Panc1 (cell line): ENCODE results near the gene FUBP1. TPM values are rescaled to one million over a fixed set of nuclear protein-coding genes. Genes with fewer than 3 reads are reported as not detected.

ENCODE experiments used
- ATAC-seq: fragments of 200-7000 bp; cut with Tn5 transposase; 2 replicates; pipeline ENCODE4 v1.9.1; 2020; ENCODE audit warnings: mild to moderate bottlenecking, moderate library complexity
- BruUV-seq: library from RNA; stranded (reverse); fragments of 400-500 nt; replicated peaks from 2 replicates; lab custom pipeline; 2021; lab: Mats Ljungman, UMichigan
- CTCF ChIA-PET: fragments of 300-600 bp; sonication (Branson Sonifier 250); formaldehyde crosslinking; loops from one replicate; lab custom pipeline; 2022; ENCODE audit warnings: antibody characterized with exemption; lab: Charles Lee
- POLR2A ChIA-PET: fragments of 300-600 bp; sonication (Branson Sonifier 250); formaldehyde crosslinking; loops from one replicate; lab custom pipeline; 2022; ENCODE audit warnings: antibody characterized with exemption; lab: Charles Lee
- DNase-seq: peaks from one replicate; pipeline ENCODE4 v3.0.0-alpha.2; 2010; ENCODE audit warnings: low read depth, low spot score
- H3K27ac ChIP-seq: 2 replicates; pipeline ENCODE4 v1.5.1; 2011; ENCODE audit warnings: mild to moderate bottlenecking, low read length, inconsistent platforms
- H3K27me3 ChIP-seq: fragments of 200-500 bp; sonication (Bioruptor generic); 2 replicates; pipeline ENCODE4 v1.6.0; 2014; ENCODE audit warnings: low read length, inconsistent platforms; ENCODE audit not compliant: control insufficient read depth, insufficient read depth
- H3K36me3 ChIP-seq: fragments of 200-500 bp; sonication (Bioruptor generic); 2 replicates; pipeline ENCODE4 v1.5.1; 2014; ENCODE audit warnings: inconsistent platforms, mild to moderate bottlenecking, low read length, moderate library complexity; ENCODE audit not compliant: control insufficient read depth, insufficient read depth
- H3K4me1 ChIP-seq: 2 replicates; pipeline ENCODE4 v1.5.1; 2011; ENCODE audit warnings: inconsistent platforms, mild to moderate bottlenecking, low read length, moderate library complexity; ENCODE audit not compliant: control insufficient read depth, insufficient read depth
- H3K4me3 ChIP-seq, 2 experiments: 2 replicates each; pipeline ENCODE4 v1.5.1; 2011 to 2012; ENCODE audit warnings: low read depth in 2 of 2, low read length in 2 of 2, mild to moderate bottlenecking in 2 of 2, inconsistent platforms in 1 of 2, moderate library complexity in 1 of 2
- H3K9me3 ChIP-seq: fragments of 200-500 bp; sonication (Bioruptor generic); 2 replicates; pipeline ENCODE4 v1.5.1; 2014; ENCODE audit warnings: low read depth, mild to moderate bottlenecking, inconsistent platforms, low read length, moderate library complexity; ENCODE audit not compliant: control insufficient read depth, insufficient read depth
- POLR2AphosphoS5 ChIP-seq: IDR thresholded peaks from 2 replicates; pipeline ENCODE4 v1.6.1; 2012; ENCODE audit warnings: mild to moderate bottlenecking, low read depth, low read length, moderate library complexity
- SIN3A ChIP-seq: IDR thresholded peaks from 2 replicates; pipeline ENCODE4 v1.6.1; 2012; ENCODE audit warnings: low read depth, mild to moderate bottlenecking, low read length, moderate library complexity, borderline replicate concordance; ENCODE audit not compliant: insufficient read depth
- TCF7L2 ChIP-seq: IDR thresholded peaks from 2 replicates; pipeline ENCODE4 v1.6.1; 2011; ENCODE audit warnings: mild to moderate bottlenecking, low read depth, low read length, inconsistent platforms
- in situ Hi-C: cut with HindIII; loops from 2 replicates; pipeline ENCODE4 v1.10.0; 2016; ENCODE audit warnings: low sequenced_read_pairs, low pct_unique_long_range_greater_than_20kb
- intact Hi-C: fragments of 100-400 bp; cut with micrococcal nuclease; formaldehyde crosslinking; loops from one replicate; pipeline ENCODE4 v1.10.0; 2022; ENCODE audit not compliant: unreplicated experiment
- total RNA-seq: library from RNA; stranded (reverse); gene quantifications from one replicate; pipeline ENCODE4 v1.2.1, GENCODE V29; 2021; ENCODE audit not compliant: unreplicated experiment
- TF ChIP-seq, protein P1 (sequence below), 2 experiments: IDR thresholded peaks; 2 replicates each; pipeline ENCODE4 v1.6.1; 2011 to 2012; ENCODE audit warnings: low read depth in 2 of 2, control low read depth in 1 of 2, low read length in 1 of 2, mild to moderate bottlenecking in 1 of 2, moderate library complexity in 1 of 2; ENCODE audit not compliant: insufficient read depth in 1 of 2
- TF ChIP-seq, protein P2 (sequence below): fragments of 450-650 bp; IDR thresholded peaks from 2 replicates; pipeline ENCODE4 v1.5.1; 2017; ENCODE audit warnings: mild to moderate bottlenecking

Gene FUBP1
- total RNA-seq, 1 experiment from 2014 or later, result 150 TPM

DNA sequence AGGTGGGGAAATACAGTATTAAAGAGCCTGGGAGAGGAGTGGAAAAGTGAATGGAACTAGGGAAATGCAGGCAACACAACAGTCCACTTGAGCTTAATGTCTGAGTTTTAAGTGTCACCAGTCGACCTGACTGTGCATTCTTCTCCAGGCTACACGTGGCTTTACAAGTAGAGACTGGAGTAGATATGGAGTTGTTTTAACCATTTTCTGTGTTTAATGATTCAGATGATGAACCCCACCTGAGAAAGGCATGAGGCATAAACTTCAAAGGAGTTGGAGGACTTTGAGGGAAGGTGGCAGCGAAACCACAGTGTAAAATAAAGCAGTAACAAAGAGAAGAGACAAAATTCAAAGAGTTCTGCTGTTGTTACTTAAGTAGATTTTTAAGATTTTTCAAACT, 12.6 kb downstream of the FUBP1 start:
- intact Hi-C loops, result no loop called here
- no peak for ATAC-seq
- H3K4me3 ChIP-seq, result no peak overlapping the region
- in situ Hi-C loops, result no loop called here
- no peaks in the 10 kb centered on the region for H3K4me1 ChIP-seq
- ChIA-PET CTCF (no interaction called here), POLR2A (no interaction called here)
- TF ChIP-seq TCF7L2 (no peak), SIN3A (no peak), POLR2AphosphoS5 (no peak)
- TF ChIP-seq, protein P1, sequence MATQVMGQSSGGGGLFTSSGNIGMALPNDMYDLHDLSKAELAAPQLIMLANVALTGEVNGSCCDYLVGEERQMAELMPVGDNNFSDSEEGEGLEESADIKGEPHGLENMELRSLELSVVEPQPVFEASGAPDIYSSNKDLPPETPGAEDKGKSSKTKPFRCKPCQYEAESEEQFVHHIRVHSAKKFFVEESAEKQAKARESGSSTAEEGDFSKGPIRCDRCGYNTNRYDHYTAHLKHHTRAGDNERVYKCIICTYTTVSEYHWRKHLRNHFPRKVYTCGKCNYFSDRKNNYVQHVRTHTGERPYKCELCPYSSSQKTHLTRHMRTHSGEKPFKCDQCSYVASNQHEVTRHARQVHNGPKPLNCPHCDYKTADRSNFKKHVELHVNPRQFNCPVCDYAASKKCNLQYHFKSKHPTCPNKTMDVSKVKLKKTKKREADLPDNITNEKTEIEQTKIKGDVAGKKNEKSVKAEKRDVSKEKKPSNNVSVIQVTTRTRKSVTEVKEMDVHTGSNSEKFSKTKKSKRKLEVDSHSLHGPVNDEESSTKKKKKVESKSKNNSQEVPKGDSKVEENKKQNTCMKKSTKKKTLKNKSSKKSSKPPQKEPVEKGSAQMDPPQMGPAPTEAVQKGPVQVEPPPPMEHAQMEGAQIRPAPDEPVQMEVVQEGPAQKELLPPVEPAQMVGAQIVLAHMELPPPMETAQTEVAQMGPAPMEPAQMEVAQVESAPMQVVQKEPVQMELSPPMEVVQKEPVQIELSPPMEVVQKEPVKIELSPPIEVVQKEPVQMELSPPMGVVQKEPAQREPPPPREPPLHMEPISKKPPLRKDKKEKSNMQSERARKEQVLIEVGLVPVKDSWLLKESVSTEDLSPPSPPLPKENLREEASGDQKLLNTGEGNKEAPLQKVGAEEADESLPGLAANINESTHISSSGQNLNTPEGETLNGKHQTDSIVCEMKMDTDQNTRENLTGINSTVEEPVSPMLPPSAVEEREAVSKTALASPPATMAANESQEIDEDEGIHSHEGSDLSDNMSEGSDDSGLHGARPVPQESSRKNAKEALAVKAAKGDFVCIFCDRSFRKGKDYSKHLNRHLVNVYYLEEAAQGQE (IDR thresholded peaks at IDR 0.05; ENCODE audit: insufficient read depth in 1 of 2, low read depth in 2 of 2, low read length in 1 of 2), result no peak
- TF ChIP-seq, protein P2, sequence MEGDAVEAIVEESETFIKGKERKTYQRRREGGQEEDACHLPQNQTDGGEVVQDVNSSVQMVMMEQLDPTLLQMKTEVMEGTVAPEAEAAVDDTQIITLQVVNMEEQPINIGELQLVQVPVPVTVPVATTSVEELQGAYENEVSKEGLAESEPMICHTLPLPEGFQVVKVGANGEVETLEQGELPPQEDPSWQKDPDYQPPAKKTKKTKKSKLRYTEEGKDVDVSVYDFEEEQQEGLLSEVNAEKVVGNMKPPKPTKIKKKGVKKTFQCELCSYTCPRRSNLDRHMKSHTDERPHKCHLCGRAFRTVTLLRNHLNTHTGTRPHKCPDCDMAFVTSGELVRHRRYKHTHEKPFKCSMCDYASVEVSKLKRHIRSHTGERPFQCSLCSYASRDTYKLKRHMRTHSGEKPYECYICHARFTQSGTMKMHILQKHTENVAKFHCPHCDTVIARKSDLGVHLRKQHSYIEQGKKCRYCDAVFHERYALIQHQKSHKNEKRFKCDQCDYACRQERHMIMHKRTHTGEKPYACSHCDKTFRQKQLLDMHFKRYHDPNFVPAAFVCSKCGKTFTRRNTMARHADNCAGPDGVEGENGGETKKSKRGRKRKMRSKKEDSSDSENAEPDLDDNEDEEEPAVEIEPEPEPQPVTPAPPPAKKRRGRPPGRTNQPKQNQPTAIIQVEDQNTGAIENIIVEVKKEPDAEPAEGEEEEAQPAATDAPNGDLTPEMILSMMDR, result no peak
- DNase-seq, result no peak
- no peaks in the 10 kb centered on the region for H3K27me3 ChIP-seq
- H3K27ac ChIP-seq, result no peak overlapping the region
- H3K36me3 ChIP-seq, result peaks cover 87% of the 10 kb centered on the region
- H3K9me3 ChIP-seq, result no peaks in the 10 kb centered on the region
- BruUV-seq, result no TSS peak

DNA sequence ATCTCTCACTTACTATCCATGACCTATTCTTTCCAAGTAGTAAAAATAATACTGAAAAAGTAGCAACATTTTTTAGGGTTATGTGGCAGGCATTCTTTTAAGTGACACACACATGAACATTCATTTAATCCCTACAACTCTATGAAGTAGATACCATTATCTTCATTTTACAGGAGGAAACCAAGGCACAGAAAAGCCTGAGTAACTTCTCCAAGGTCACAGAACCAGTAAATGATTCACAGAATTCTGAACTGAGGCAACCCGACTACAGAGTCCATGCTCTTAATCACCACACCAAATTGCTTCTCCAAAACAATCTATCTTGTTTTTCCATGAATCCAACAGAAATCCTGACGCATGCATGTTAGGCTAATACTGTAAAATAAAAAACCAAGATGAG, 17.5 kb downstream of the FUBP1 start:
- Histone ChIP-seq H3K36me3 (peaks cover 91% of the 10 kb centered on the region), H3K9me3 (no peaks in the 10 kb centered on the region), H3K27me3 (no peaks in the 10 kb centered on the region), H3K4me3 (no peak overlapping the region), H3K27ac (no peak overlapping the region), H3K4me1 (no peaks in the 10 kb centered on the region)
- TF ChIP-seq TCF7L2 (no peak), POLR2AphosphoS5 (no peak), SIN3A (no peak)
- TF ChIP-seq, protein P2, result no peak
- ChIA-PET POLR2A (no interaction called here), CTCF (no interaction called here)
- intact Hi-C loops (no loop called here), in situ Hi-C loops (no loop called here)
- no peak for ATAC-seq
- DNase-seq, result no peak
- no TSS peak for BruUV-seq
